CD4-positive, CD25-positive, alpha-beta regulatory T cell (primary cell): ENCODE data around the gene MAN2B1. TPM values are rescaled to one million over a fixed set of nuclear protein-coding genes. Genes with fewer than 3 reads are reported as not detected.

ENCODE experiments used
- ATAC-seq, 2 donors: fragments of 150-1000 bp; cut with Tn5 transposase; one replicate each; pipeline ENCODE4 v1.10.0; 2021; ENCODE audit warnings: low read depth in 2 of 2, moderate number of reproducible peaks in 2 of 2, moderate library complexity in 1 of 2
- DNase-seq, 3 donors: peaks; one replicate each; pipeline versions ENCODE4 v3.0.0 to v3.0.0-alpha.2; 2012 to 2022; ENCODE audit warnings: mixed read lengths in 1 of 3
- H3K27ac ChIP-seq: one replicate; pipeline ENCODE4 v1.7.0; 2013; ENCODE audit warnings: mild to moderate bottlenecking, low read length; ENCODE audit not compliant: insufficient read depth, poor library complexity, severe bottlenecking
- H3K27me3 ChIP-seq: one replicate; pipeline ENCODE4 v1.7.0; 2013; ENCODE audit warnings: low read length; ENCODE audit not compliant: control insufficient read depth, insufficient read depth
- H3K36me3 ChIP-seq: one replicate; pipeline ENCODE4 v1.7.0; 2013; ENCODE audit warnings: mild to moderate bottlenecking, low read length, moderate library complexity; ENCODE audit not compliant: control insufficient read depth, insufficient read depth
- H3K4me1 ChIP-seq: 2 replicates; pipeline ENCODE4 v1.7.0; 2013; ENCODE audit warnings: mild to moderate bottlenecking, low read length; ENCODE audit not compliant: insufficient read depth, control insufficient read depth, poor library complexity, severe bottlenecking
- H3K4me3 ChIP-seq: one replicate; pipeline ENCODE4 v1.7.0; 2013; ENCODE audit warnings: low read depth, mild to moderate bottlenecking, low read length, moderate library complexity
- H3K9me3 ChIP-seq, 2 experiments: 1 replicate in 1 of 2; 2 replicates in 1 of 2; pipeline ENCODE4 v1.7.0; 2013; ENCODE audit warnings: low read length in 2 of 2, mild to moderate bottlenecking in 1 of 2, moderate library complexity in 1 of 2; ENCODE audit not compliant: control insufficient read depth in 2 of 2
- H3K27ac Mint-ChIP-seq, 3 donors: one replicate each; pipeline ENCODE4 v1.8.0; 2020 to 2022; ENCODE audit warnings: mild to moderate bottlenecking in 3 of 3, mixed read lengths in 3 of 3, moderate library complexity in 2 of 3
- H3K27me3 Mint-ChIP-seq: one replicate; pipeline ENCODE4 v1.8.0; 2022; ENCODE audit warnings: mild to moderate bottlenecking, mixed read lengths
- H3K36me3 Mint-ChIP-seq: one replicate; pipeline ENCODE4 v1.8.0; 2020; ENCODE audit warnings: mixed read lengths
- H3K4me1 Mint-ChIP-seq, 4 donors: one replicate each; pipeline ENCODE4 v1.8.0; 2020 to 2022; ENCODE audit warnings: mixed read lengths in 4 of 4, mild to moderate bottlenecking in 1 of 4
- H3K4me3 Mint-ChIP-seq, 4 donors: one replicate each; pipeline ENCODE4 v1.8.0; 2020 to 2022; ENCODE audit warnings: mild to moderate bottlenecking in 4 of 4, mixed read lengths in 4 of 4, moderate library complexity in 3 of 4
- H3K9me3 Mint-ChIP-seq, 7 donors: one replicate each; pipeline ENCODE4 v1.8.0; 2020 to 2022; ENCODE audit warnings: mixed read lengths in 7 of 7, mild to moderate bottlenecking in 3 of 7, moderate library complexity in 2 of 7
- polyA plus RNA-seq, 4 donors: library from polyadenylated mRNA; unstranded; fragments of 300-500 nt; fragmentation: Illumina TruSeq; gene quantifications; one replicate each; pipeline ENCODE4 v1.2.3, GENCODE V29; 2021
- total RNA-seq: library from RNA; stranded (reverse); gene quantifications from one replicate; pipeline ENCODE4 v1.2.3, GENCODE V29; 2022

Gene MAN2B1
- total and polyA plus RNA-seq, 5 donors from 2014 or later = 46.3 to 147 (median 50.0) TPM

DNA sequence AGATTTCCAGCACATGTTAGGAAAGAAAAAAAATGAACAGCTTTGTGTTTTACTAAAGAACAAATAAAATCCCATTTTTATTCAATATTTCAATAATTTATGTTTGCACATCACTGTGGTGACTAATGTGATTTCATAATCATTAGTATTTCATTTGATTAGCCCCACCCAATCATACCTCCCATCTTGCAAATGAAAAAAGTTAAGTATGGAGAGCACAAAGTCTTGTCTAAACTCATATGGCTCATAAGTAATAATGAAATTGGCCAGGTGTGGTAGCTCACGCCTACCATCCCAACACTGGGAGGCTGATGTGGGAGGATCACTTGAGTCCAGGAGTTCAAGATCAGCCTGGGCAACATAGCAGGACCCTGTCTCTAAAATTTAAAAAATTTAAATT is 59.7 kb downstream of the MAN2B1 start:
- ATAC-seq (no peak), DNase-seq (no peak)
- Histone ChIP-seq H3K36me3 (peaks cover 13% of the 10 kb centered on the region), H3K27ac (no peak overlapping the region), H3K4me1 (peaks cover 28% of the 10 kb centered on the region), H3K4me3 (no peak overlapping the region), H3K9me3 (no peaks in the 10 kb centered on the region), H3K27me3 (no peaks in the 10 kb centered on the region)
- Mint-ChIP-seq H3K27ac (no peak overlapping the region), H3K4me3 (no peak overlapping the region), H3K9me3 (no peaks in the 10 kb centered on the region), H3K27me3 (no peaks in the 10 kb centered on the region), H3K4me1 (peaks cover 7 to 40% (median 21%) of the 10 kb centered on the region in 4 donors), H3K36me3 (peaks cover 5% of the 10 kb centered on the region)

DNA sequence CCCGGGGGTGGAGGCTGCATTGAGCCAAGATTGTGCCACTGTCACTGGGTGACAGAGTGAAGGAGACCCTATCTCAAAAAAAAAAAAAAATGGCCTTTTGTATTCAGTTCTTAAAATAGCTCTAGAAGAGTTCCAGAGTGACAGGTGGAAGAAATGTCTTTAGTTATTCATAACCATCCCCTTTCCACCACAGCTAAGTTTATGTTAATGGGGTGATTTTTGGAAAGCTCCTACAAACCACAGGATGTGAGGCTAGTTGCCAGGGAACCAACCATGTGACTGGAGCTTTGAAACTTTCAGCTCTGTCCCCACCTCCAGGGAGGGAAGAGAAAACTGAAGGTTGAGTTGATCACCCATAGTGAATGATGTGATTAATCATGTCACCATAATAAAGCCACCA is 62.8 kb downstream of the MAN2B1 start:
- H3K27me3 ChIP-seq = no peaks in the 10 kb centered on the region
- peaks cover 0 to 22% (median 7%) of the 10 kb centered on the region in 4 donors for H3K4me1 Mint-ChIP-seq
- ATAC-seq (peak; percentile 66 to 74), DNase-seq (peak; percentile 10 to 71 (median 43))
- no peaks in the 10 kb centered on the region for H3K9me3 Mint-ChIP-seq
- H3K4me1 ChIP-seq = peaks cover 11% of the 10 kb centered on the region
- peak overlapping the region in 1 of 3 donors; percentile 78 for H3K27ac Mint-ChIP-seq
- H3K4me3 ChIP-seq = no peak overlapping the region
- H3K36me3 ChIP-seq = peaks cover 18% of the 10 kb centered on the region
- H3K36me3 Mint-ChIP-seq = peaks cover 10% of the 10 kb centered on the region
- no peaks in the 10 kb centered on the region for H3K9me3 ChIP-seq
- no peaks in the 10 kb centered on the region for H3K27me3 Mint-ChIP-seq
- peak overlapping the region in 3 of 4 donors; percentile 13 to 80 (median 32) for H3K4me3 Mint-ChIP-seq
- peak overlapping the region; percentile 6 for H3K27ac ChIP-seq

DNA sequence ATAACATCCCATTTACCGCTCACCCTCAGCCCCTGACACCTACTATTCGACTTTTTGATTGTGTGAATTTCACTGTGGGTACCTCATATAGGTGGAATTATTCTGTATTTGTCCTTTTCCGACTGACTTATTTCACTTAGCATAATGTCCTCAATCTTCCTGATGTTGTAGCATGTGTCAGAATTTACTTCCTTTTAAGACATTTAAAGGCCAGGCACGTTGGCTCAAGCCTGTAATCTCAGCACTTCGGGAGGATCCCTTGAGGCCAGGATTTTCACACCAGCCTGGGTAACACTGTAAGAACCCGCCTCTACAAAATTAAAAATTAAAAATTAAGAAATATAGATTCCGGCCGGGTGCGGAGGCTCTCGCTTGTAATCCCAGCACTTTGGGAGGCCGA is 68.9 kb downstream of the MAN2B1 start:
- H3K36me3 ChIP-seq = peaks cover 8% of the 10 kb centered on the region
- Mint-ChIP-seq H3K36me3 (peaks cover 23% of the 10 kb centered on the region), H3K27ac (peak overlapping the region in 1 of 3 donors; percentile 84), H3K4me3 (no peak overlapping the region), H3K4me1 (peaks cover 0 to 3% (median 0%) of the 10 kb centered on the region in 4 donors), H3K9me3 (no peaks in the 10 kb centered on the region), H3K27me3 (no peaks in the 10 kb centered on the region)
- H3K4me3 ChIP-seq = no peak overlapping the region
- ATAC-seq (no peak), DNase-seq (no peak)
- H3K27me3 ChIP-seq = no peaks in the 10 kb centered on the region
- H3K27ac ChIP-seq = no peak overlapping the region
- no peaks in the 10 kb centered on the region for H3K9me3 ChIP-seq
- H3K4me1 ChIP-seq = no peaks in the 10 kb centered on the region

DNA sequence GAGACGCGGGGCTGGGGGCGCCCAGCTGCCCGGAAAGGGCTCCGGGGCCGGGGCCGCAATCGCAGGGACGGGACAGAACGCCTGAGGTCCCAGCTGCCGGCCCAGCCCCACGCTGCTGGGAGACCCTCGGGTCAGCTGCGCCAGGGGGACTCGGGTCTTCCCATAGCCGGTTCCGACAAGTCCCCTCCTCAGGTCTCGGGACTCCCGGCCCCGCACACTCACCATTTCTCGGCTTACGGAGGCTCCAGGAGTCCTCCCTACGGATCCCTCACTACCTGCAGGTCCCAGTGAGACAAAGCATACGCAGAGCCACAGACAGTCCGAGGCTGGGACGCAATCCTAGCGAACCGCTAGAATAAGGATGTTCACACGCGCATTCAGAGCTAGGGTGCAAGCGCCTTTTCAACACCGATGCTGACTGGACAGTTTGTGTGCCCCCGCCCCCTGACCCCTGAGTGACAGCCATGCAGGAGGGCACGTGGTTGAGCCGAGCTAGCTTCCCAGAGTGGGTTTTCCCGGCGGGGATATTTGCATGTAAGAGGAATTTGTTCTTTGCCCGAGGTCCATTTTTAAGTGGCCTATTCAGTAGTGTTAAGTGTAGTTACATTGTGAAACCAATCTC is 69.5 kb downstream of the MAN2B1 start:
- H3K9me3 Mint-ChIP-seq = peaks cover 0 to 1% (median 0%) of the 10 kb centered on the region in 7 donors
- peaks cover 0 to 4% (median 0%) of the 10 kb centered on the region in 4 donors for H3K4me1 Mint-ChIP-seq
- H3K27me3 Mint-ChIP-seq = no peaks in the 10 kb centered on the region
- peaks cover 27% of the 10 kb centered on the region for H3K36me3 Mint-ChIP-seq
- H3K27ac Mint-ChIP-seq = no peak overlapping the region
- Histone ChIP-seq H3K9me3 (no peaks in the 10 kb centered on the region), H3K36me3 (peaks cover 7% of the 10 kb centered on the region), H3K4me1 (no peaks in the 10 kb centered on the region), H3K27me3 (no peaks in the 10 kb centered on the region), H3K27ac (no peak overlapping the region), H3K4me3 (no peak overlapping the region)
- no peak overlapping the region for H3K4me3 Mint-ChIP-seq
- ATAC-seq (no peak), DNase-seq (no peak)

Other genes starting within 250 kb of the MAN2B1 start
- gene ZNF443, start 225.7 kb downstream of the MAN2B1 start, total RNA-seq = 3.9 TPM
- 1 to 10 TPM in 3 of 4 donors, under 1 TPM in 1; 0.43 to 2.2 (median 1.9) TPM for gene ZNF443, start 225.7 kb downstream of the MAN2B1 start, polyA plus RNA-seq
- gene ZNF709, start 181.9 kb downstream of the MAN2B1 start, total RNA-seq = 1.9 TPM
- 1 to 10 TPM; 1.4 to 4.0 (median 3.1) TPM for gene ZNF709, start 181.9 kb downstream of the MAN2B1 start, polyA plus RNA-seq
- gene ZNF564, start 115.3 kb downstream of the MAN2B1 start, total RNA-seq = 16.1 TPM
- gene ZNF564, start 115.3 kb downstream of the MAN2B1 start, polyA plus RNA-seq = 10 to 100 TPM; 16.3 to 20.2 (median 17.6) TPM
- gene ZNF490, start 55.9 kb downstream of the MAN2B1 start, total RNA-seq = 11.3 TPM
- gene ZNF490, start 55.9 kb downstream of the MAN2B1 start, polyA plus RNA-seq = 1 to 10 TPM; 4.7 to 8.4 (median 5.7) TPM
- 65.1 TPM for gene ZNF791, start 55.8 kb downstream of the MAN2B1 start, total RNA-seq
- gene ZNF791, start 55.8 kb downstream of the MAN2B1 start, polyA plus RNA-seq = 10 to 100 TPM in 3 of 4 donors, 1 to 10 TPM in 1; 9.6 to 14.0 (median 12.2) TPM
- 13.0 TPM for gene WDR83, start 65 bp upstream of the MAN2B1 start, total RNA-seq
- gene WDR83, start 65 bp upstream of the MAN2B1 start, polyA plus RNA-seq = 10 to 100 TPM; 10.6 to 18.5 (median 12.9) TPM
- gene DHPS, start 15.1 kb upstream of the MAN2B1 start, total RNA-seq = 122 TPM
- gene DHPS, start 15.1 kb upstream of the MAN2B1 start, polyA plus RNA-seq = 100 to 1,000 TPM in 1 of 4 donors, 10 to 100 TPM in 3; 78.5 to 105 (median 96.8) TPM
- not detected for gene GNG14, start 21.3 kb upstream of the MAN2B1 start, total RNA-seq
- gene GNG14, start 21.3 kb upstream of the MAN2B1 start, polyA plus RNA-seq = not detected
- gene FBXW9, start 29.9 kb upstream of the MAN2B1 start, total RNA-seq = 1.7 TPM
- 1 to 10 TPM; 5.0 to 8.1 (median 6.6) TPM for gene FBXW9, start 29.9 kb upstream of the MAN2B1 start, polyA plus RNA-seq
- 42.9 TPM for gene TNPO2, start 57.2 kb upstream of the MAN2B1 start, total RNA-seq
- gene TNPO2, start 57.2 kb upstream of the MAN2B1 start, polyA plus RNA-seq = 1 to 10 TPM; 1.7 to 3.1 (median 2.0) TPM
- gene TRIR, start 67.9 kb upstream of the MAN2B1 start, total RNA-seq = 197 TPM
- gene TRIR, start 67.9 kb upstream of the MAN2B1 start, polyA plus RNA-seq = 100 to 1,000 TPM; 238 to 323 (median 261) TPM
- 37.9 TPM for gene GET3, start 70.8 kb upstream of the MAN2B1 start, total RNA-seq
- 10 to 100 TPM; 68.0 to 91.2 (median 81.9) TPM for gene GET3, start 70.8 kb upstream of the MAN2B1 start, polyA plus RNA-seq
- gene BEST2, start 85.0 kb upstream of the MAN2B1 start, total RNA-seq = not detected
- not detected for gene BEST2, start 85.0 kb upstream of the MAN2B1 start, polyA plus RNA-seq
- 16.9 TPM for gene HOOK2, start 108.8 kb upstream of the MAN2B1 start, total RNA-seq
- gene HOOK2, start 108.8 kb upstream of the MAN2B1 start, polyA plus RNA-seq = 1 to 10 TPM in 3 of 4 donors, under 1 TPM in 1; 0.24 to 1.9 (median 1.6) TPM
- 2,802 TPM for gene JUNB, start 124.7 kb upstream of the MAN2B1 start, total RNA-seq
- gene JUNB, start 124.7 kb upstream of the MAN2B1 start, polyA plus RNA-seq = 100 to 1,000 TPM; 582 to 986 (median 765) TPM
- 74.0 TPM for gene PRDX2, start 135.1 kb upstream of the MAN2B1 start, total RNA-seq
- gene PRDX2, start 135.1 kb upstream of the MAN2B1 start, polyA plus RNA-seq = 100 to 1,000 TPM; 326 to 380 (median 341) TPM
- 2.8 TPM for gene THSD8, start 135.3 kb upstream of the MAN2B1 start, total RNA-seq
- 10 to 100 TPM in 1 of 4 donors, 1 to 10 TPM in 1, under 1 TPM in 1, not detected in 1; 0.66 to 13.9 (median 4.8) TPM for gene THSD8, start 135.3 kb upstream of the MAN2B1 start, polyA plus RNA-seq
- gene RNASEH2A, start 139.8 kb upstream of the MAN2B1 start, total RNA-seq = 4.7 TPM
- gene RNASEH2A, start 139.8 kb upstream of the MAN2B1 start, polyA plus RNA-seq = 10 to 100 TPM; 18.7 to 27.5 (median 23.4) TPM
- gene RTBDN, start 167.8 kb upstream of the MAN2B1 start, total RNA-seq = not detected
- gene RTBDN, start 167.8 kb upstream of the MAN2B1 start, polyA plus RNA-seq = not detected
- 0.94 TPM for gene MAST1, start 171.8 kb upstream of the MAN2B1 start, total RNA-seq
- gene MAST1, start 171.8 kb upstream of the MAN2B1 start, polyA plus RNA-seq = 1 to 10 TPM in 1 of 4 donors, under 1 TPM in 2, not detected in 1; 0.05 to 1.8 (median 0.52) TPM
- 20.2 TPM for gene DNASE2, start 214.7 kb upstream of the MAN2B1 start, total RNA-seq
- 10 to 100 TPM; 54.4 to 72.1 (median 63.6) TPM for gene DNASE2, start 214.7 kb upstream of the MAN2B1 start, polyA plus RNA-seq
- not detected for gene KLF1, start 220.5 kb upstream of the MAN2B1 start, total RNA-seq
- gene KLF1, start 220.5 kb upstream of the MAN2B1 start, polyA plus RNA-seq = under 1 TPM in 1 of 4 donors, not detected in 3; 0.23 TPM
- gene GCDH, start 224.4 kb upstream of the MAN2B1 start, total RNA-seq = 40.0 TPM
- gene GCDH, start 224.4 kb upstream of the MAN2B1 start, polyA plus RNA-seq = 10 to 100 TPM; 15.1 to 17.6 (median 16.1) TPM